Eye (tissue), 1 donor: ENCODE measurements around the gene UBE2O.
"Not testable (repeated sequence)": the region's sequence is repeated elsewhere in the genome, so short reads cannot be mapped to it uniquely, and the experiment has no call there.

Experiments used
- DNase-seq: peaks from one replicate; pipeline ENCODE4 v3.0.0-alpha.2; 2015

The UBE2O gene

GRCh38 chr17:76367642-76368041 is 85.3 kb downstream of the UBE2O start:
- no peak for DNase-seq

GRCh38 chr17:76366247-76366646 is 86.7 kb downstream of the UBE2O start:
- DNase-seq: no peak

GRCh38 chr17:76365256-76365903 is 87.6 kb downstream of the UBE2O start:
- peak; percentile 8 for DNase-seq

GRCh38 chr17:76363107-76363842 is 89.7 kb downstream of the UBE2O start:
- no peak for DNase-seq

- no peak for DNase-seq
These were observed 92.5 kb downstream of the UBE2O start for GRCh38 chr17:76360461-76360860.

GRCh38 chr17:76359776-76360175 is 93.2 kb downstream of the UBE2O start:
- DNase-seq: not testable (repeated sequence)

GRCh38 chr17:76359375-76359774 is 93.6 kb downstream of the UBE2O start:
- DNase-seq: no peak

GRCh38 chr17:76357597-76358158 is 95.3 kb downstream of the UBE2O start:
- no peak for DNase-seq

GRCh38 chr17:76356803-76357456 is 96.0 kb downstream of the UBE2O start:
- no peak for DNase-seq

GRCh38 chr17:76354747-76355310 is 98.1 kb downstream of the UBE2O start:
- peak; percentile 59 for DNase-seq

- DNase-seq: no peak
These were observed 98.6 kb downstream of the UBE2O start for GRCh38 chr17:76354317-76354729.

GRCh38 chr17:76353599-76354316 is 99.2 kb downstream of the UBE2O start, which contains the start of gene PRPSAP1:
Gene PRPSAP1 (minus strand): TSS chr17:76353916. CDS start chr17:76353703, 213 bp downstream.
- peak; percentile 97 for DNase-seq

- DNase-seq: peak; percentile 73
These were observed 99.9 kb downstream of the UBE2O start for GRCh38 chr17:76353004-76353598.

- no peak for DNase-seq
These were observed 101.4 kb downstream of the UBE2O start for GRCh38 chr17:76351526-76352071.

- no peak for DNase-seq
These were observed 102.5 kb downstream of the UBE2O start for GRCh38 chr17:76350463-76350862.

- not testable (repeated sequence) for DNase-seq
These were observed 106.0 kb downstream of the UBE2O start for GRCh38 chr17:76346936-76347335.

GRCh38 chr17:76345377-76345974 is 107.5 kb downstream of the UBE2O start:
- DNase-seq: no peak

- DNase-seq: no peak
These were observed 109.8 kb downstream of the UBE2O start for GRCh38 chr17:76343106-76343505.

- no peak for DNase-seq
These were observed 111.7 kb downstream of the UBE2O start for GRCh38 chr17:76341301-76341700.
